ENCODE measurements around the gene CD82.

Gene CD82

DNA sequence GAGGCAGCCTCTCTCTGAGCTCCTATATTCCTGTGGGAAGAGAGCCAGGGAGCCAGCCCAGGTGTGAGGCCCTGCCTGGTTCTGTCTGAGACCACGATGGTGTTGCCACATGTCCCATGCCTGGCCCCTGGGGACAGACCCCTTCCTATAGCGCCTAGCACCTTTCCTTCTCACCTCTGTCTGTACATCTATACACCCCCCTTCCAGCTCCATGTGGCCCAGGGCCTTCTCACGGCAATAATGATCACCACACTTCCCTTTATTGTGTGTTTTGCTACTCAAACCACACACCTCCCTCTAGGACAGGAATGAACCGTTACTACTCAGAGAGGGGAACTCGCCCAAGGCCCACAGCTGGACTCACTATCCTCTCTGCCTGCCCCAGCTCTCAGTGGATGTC is 12.8 kb downstream of the CD82 start:
- DNase-seq, result no peak

DNA sequence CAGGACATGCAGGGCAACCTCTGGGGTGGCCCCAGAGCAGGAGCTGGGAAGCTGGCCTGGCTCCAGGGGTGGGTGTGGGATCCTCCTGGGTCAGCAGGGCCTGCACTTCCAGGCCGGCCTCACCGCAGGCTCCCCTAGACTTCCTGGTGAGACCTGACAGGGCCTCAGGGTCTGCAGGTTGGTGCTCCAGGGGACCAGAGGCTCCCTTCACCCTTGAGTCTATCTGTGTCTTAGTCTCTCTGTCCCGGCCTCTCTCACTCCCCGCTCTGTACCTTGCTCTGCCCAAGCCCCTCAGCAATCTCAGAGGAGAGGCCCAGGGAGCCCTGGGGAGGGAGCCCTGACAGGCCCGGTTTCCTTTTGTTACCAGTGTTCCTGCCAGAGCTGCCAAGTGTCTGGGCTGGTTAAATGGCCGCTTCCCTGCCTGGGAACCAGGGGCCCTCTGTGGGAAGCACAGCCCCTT is 13.9 kb downstream of the CD82 start:
- no peak for DNase-seq

- DNase-seq, result no peak
These were observed 15.2 kb downstream of the CD82 start for GRCh38 chr11:44580701-44581100.

GRCh38 chr11:44581246-44581645 is 15.8 kb downstream of the CD82 start:
- DNase-seq, result no peak

GRCh38 chr11:44582641-44583352 is 17.3 kb downstream of the CD82 start:
- DNase-seq, result no peak

DNA sequence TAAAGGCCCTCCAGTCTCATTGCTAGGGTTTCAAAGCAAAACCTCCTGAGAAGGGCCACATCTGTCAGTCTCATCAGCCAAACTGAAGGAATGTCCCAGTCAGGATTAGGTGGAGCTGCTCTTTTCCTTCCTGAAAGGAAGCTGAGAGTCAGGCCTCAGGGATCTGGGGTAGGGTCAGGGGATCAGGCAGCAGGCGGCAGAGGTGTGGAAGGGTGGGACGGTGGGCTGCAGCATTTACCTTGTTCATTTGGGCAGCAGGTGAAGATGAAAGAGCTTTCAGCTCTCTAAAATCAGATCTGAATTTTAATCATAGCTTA is 17.8 kb downstream of the CD82 start:
- DNase-seq, result no peak

- DNase-seq, result no peak
These were observed 20.0 kb downstream of the CD82 start for GRCh38 chr11:44585421-44585820.

DNA sequence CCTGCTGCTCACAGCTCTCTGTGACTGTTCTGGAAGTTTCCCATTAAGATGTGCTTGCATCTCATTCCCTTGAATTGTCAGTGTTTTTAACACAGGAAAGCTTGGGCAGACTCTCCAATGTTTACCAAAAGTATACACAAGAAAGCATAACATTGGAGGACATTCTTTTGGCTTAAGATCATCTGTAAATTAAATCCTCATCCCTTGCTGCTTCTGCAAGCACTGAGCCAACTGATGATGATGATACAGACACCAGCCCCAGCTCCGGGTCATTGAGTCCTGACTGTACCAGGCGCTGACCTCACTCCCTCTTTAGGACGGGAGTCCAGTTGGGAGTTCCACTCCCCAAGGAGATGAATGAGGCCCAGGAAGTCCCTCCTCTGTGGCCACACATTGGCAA is 23.8 kb downstream of the CD82 start:
- DNase-seq, result no peak

GRCh38 chr11:44590769-44591168 is 25.3 kb downstream of the CD82 start:
- DNase-seq, result no peak

DNA sequence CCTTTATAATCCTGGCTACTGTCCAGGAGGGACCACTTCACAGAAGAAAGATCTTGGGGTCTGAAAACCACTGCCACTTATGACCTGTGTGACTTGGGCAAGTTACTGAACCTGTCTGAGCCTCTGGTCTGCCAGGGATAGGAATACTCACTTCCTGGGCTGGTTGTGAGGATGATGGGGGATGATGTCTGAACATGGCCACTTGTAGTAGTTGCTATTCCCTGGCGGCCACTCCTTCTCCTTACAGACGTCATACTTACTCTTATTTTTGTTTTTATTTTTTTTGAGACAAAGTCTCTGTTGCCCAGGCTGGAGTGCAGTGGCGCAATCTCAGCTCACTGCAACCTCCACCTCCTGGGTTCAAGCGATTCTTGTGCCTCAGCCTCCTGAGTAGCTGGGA is 26.1 kb downstream of the CD82 start:
- DNase-seq, result no peak

GRCh38 chr11:44592125-44592940 is 26.9 kb downstream of the CD82 start:
- no peak for DNase-seq

GRCh38 chr11:44593251-44593650 is 27.8 kb downstream of the CD82 start:
- DNase-seq, result no peak

GRCh38 chr11:44595006-44595405 is 29.5 kb downstream of the CD82 start:
- DNase-seq, result no peak

DNA sequence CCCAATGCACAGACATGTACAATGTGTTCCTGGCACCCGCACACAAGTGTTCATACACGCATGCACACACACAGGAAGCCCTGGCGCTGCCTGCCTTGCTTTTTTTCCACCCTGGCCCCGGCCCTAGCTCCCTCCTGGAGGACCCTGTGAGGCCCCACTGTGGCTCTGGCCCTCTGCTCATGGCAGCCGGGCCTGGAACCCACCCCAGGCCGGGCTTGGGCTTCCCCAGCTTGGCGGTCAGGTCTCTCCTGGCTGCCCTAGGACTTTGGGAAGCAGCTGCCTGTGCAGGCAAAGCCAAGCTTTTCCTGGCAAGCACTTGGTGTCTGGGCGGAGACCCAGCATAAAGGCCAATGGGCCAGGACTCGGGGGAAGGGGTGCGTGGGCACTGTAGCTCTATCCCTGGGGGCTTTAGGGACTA is 30.5 kb downstream of the CD82 start:
- DNase-seq, result no peak

DNA sequence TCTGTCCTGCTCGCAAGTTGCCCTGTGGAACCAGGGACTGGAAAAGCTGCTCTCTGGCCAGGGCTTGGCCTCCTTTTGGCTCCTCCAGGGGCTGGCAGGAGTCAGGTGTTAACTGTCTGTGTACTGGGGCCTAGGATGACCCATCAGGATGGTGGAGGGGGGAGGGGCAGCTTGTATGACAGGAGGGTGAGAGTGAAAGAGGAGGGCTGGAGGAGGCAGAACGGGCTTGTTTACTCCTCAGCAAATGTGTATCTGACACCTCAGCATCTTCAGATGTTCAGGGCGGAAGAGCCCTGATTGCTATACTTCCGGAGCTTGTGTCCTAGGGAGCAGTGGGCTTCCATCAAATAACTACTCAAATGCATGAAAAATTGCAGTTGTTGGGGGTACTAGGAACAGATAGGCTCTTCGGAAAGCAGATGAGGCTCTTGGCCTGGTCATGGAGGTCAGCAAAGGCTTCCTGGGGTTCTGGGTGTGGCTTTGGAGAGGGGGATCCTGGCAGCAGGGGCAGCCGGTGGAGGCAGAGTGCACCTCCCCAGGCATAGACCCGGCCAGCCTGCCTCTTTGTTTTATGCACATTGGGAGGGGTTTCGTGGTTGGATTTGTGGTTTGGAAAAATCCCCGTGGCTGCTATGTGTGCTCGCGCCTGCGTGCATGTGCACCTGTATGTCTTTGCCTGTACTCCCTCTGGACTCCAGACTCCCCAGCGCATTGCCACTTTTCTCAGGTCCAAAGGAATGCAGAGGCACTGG is 31.2 kb downstream of the CD82 start:
- DNase-seq, result no peak

GRCh38 chr11:44597358-44598012 is 32.0 kb downstream of the CD82 start:
- DNase-seq, result no peak

GRCh38 chr11:44598831-44599230 is 33.4 kb downstream of the CD82 start:
- no peak for DNase-seq

DNA sequence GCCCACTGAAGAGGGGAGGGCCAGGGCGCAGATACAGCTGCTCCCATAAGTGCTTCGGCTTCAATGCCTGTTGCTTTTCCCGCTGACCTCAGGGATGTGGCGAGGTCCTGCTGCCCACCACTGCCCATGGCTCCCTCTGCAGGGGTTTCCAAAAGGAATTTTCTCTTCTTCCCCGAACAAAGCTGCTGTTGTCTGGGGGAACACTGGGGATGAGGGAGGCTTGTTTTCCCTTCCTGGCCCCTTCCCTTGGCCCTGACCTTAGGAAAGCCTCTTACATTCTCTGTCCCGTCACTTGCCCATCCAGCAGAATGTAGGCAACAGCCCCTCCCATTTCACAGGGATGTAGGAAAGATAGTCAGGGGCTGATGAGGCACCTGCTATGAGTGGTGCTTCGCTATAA is 34.8 kb downstream of the CD82 start:
- no peak for DNase-seq

DNA sequence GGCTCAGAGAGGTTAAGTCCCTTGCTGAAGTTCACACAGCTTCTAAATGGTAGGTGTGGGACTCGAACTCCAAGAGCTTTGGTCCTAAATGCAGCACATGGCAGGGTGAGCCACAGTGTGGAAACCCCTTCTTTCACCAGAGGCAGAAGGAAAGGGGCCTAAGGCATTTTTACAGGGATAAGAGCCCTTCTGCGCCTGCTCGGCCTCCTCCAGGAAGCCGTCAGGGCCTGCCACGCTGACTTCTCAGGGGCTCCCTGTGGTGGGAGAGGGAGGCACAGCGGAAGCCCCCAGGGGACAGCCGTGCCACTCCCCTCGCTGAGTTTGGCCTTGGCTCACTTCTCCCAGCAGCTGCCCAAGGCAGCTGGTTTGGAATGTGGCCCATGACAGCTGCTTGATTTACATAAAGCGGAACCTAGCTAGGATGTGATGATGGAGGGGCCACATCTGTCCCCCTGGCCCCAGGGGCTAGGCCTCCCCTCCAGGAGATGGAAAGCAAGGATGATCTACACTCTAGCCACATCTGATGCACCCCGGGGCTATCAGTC is 35.4 kb downstream of the CD82 start:
- no peak for DNase-seq

DNA sequence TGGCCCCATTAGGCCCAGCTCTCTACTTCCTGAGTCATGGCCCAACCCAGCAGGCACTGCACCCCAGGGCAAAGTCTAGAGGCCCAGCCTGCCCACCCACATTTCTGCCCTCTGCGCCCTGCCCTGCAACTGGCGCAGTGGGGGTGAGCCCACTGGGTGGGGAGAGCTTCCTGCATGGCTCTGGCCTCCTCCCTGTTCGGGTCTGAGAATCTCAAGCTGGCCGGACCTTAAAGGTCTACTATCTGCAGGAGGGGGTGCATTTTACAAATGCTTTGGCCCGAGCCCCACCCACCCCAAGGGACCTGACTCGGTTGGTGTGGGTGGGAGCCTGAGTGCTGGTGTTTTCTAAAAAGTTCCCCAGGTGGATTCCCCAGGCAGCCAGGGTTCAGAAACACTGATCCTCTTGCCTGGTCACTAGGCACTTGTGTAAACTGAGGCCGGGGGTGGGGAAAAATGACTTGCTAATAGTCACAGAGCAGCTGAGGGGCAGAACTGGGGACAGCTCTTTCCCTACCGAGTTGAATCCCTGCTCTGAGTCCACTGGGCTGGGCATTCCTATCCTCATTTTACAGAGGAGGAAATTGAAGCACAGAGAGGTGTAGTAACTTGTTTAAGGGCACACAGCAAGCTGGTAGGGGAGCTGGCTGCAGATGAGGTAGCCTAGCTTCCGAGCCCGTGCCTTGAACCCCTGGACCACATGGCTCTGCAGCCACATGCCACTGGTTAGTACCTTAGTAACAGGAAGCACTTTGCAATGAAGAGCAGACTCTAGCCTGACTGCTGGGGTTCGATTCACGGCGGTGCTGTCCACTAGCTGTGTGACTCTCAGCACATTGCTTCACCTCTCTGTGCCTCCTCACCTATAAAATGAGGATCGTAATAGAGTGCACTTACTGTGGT is 36.3 kb downstream of the CD82 start:
- DNase-seq, result no peak

- DNase-seq, result no peak
These were observed 37.4 kb downstream of the CD82 start for GRCh38 chr11:44602891-44603310.

- DNase-seq, result no peak
These were observed 38.7 kb downstream of the CD82 start for GRCh38 chr11:44604171-44604581.
